Activated effector memory CD4-positive, alpha-beta T cell treated with Interleukin-2 at 50 U/mL for 16 hours (primary cell): ENCODE results near the gene CCND1.
"Not testable (repeated sequence)": the region's sequence is repeated elsewhere in the genome, so short reads cannot be mapped to it uniquely, and the experiment has no call there.

Experiments used
- DNase-seq: peaks from one replicate; pipeline ENCODE4 v3.0.0-alpha.2; 2020

The CCND1 gene

GRCh38 chr11:69618237-69618636, 22.7 kb upstream of the CCND1 start:
- DNase-seq: no peak

GRCh38 chr11:69620683-69621290, 20.2 kb upstream of the CCND1 start:
- DNase-seq: no peak

- DNase-seq: not testable (repeated sequence)
These were observed 18.8 kb upstream of the CCND1 start for GRCh38 chr11:69622097-69622681.

- DNase-seq: no peak
These were observed 16.7 kb upstream of the CCND1 start for GRCh38 chr11:69624293-69624692.

GRCh38 chr11:69625476-69625875, 15.5 kb upstream of the CCND1 start:
- DNase-seq: no peak

- no peak for DNase-seq
These were observed 13.4 kb upstream of the CCND1 start for GRCh38 chr11:69627551-69627950.

GRCh38 chr11:69630017-69630416, 10.9 kb upstream of the CCND1 start:
- no peak for DNase-seq

- no peak for DNase-seq
These were observed 10.5 kb upstream of the CCND1 start for GRCh38 chr11:69630424-69630823.

GRCh38 chr11:69632900-69633299, 8.1 kb upstream of the CCND1 start:
- DNase-seq: no peak

GRCh38 chr11:69634069-69634468, 6.9 kb upstream of the CCND1 start:
- DNase-seq: no peak

- no peak for DNase-seq
These were observed 6.4 kb upstream of the CCND1 start for GRCh38 chr11:69634590-69634989.

GRCh38 chr11:69635195-69635594, 5.8 kb upstream of the CCND1 start:
- DNase-seq: no peak

GRCh38 chr11:69635804-69636511, 5.0 kb upstream of the CCND1 start:
- no peak for DNase-seq

GRCh38 chr11:69636512-69637197, 4.3 kb upstream of the CCND1 start:
- no peak for DNase-seq

- DNase-seq: no peak
These were observed 3.6 kb upstream of the CCND1 start for GRCh38 chr11:69637198-69637940.

GRCh38 chr11:69637941-69638871, 2.8 kb upstream of the CCND1 start:
- no peak for DNase-seq

- DNase-seq: no peak
These were observed 1.8 kb upstream of the CCND1 start for GRCh38 chr11:69638941-69639681.

GRCh38 chr11:69639831-69640230, 1.1 kb upstream of the CCND1 start:
- no peak for DNase-seq

- DNase-seq: no peak
These were observed 529 bp upstream of the CCND1 start for GRCh38 chr11:69640260-69640994.
